ENCODE measurements around the gene OTULIN.

Gene OTULIN

DNA sequence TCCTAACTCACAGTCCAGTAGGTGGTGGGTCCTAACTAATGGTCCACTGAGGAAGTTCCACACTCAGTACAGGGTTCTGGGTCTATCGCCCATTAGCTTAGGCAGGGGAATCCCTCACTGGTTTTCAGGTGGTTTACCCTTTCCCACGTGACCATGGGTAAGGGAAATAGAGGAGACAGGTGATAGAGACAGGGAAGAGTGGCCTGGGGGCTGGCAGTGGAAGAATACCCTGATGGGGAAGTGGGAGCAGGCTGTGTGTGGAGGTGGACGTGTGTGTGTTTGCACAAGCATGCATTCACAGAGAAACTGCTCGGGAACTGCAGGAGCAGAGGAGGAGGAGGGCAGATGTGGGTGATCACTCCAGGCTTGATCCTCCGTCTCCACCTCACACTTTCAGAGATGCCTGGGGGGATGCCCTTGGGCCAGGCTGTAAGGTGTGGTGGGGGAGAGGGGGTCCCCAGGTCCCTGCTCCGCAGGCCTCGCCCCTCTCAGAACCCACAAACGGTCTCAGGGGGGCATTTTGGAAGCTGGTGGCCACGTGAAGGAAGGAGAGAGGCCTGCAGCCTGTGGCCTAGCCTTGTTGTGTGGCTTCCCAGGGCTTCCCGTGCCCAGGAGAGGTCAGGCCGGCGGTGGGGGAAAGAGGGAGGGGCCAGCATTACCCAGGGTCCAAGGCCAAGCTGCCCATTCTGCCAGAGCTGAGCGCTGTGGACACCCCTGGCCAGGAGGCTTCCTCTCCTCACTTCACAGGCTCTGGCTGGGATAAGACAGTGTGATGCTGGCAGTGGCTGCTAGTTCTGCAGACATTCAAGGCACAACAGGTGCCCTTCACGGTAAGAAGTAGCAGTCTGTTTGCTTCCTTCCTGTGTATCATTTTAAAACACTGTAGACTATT lies 80.0 kb downstream of the OTULIN start:
- DNase-seq = no peak

DNA sequence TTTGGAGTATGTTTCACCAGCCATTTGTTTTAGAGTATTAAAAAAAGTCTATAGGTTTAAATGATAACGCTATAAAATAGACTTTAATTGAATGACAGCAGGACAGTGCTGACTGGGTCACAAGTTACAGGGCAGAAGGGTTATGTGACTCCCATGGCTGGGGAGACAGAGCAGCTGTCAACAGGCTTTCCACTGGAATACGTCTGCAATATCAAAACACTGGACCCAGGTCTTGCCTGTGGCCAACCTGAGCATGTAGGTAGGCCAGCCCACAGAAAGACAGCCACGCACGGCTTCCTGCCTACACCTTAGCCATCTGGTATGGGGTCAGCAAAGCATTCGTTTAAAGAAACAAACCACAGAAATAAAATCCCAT lies 80.7 kb downstream of the OTULIN start:
- DNase-seq = no peak

DNA sequence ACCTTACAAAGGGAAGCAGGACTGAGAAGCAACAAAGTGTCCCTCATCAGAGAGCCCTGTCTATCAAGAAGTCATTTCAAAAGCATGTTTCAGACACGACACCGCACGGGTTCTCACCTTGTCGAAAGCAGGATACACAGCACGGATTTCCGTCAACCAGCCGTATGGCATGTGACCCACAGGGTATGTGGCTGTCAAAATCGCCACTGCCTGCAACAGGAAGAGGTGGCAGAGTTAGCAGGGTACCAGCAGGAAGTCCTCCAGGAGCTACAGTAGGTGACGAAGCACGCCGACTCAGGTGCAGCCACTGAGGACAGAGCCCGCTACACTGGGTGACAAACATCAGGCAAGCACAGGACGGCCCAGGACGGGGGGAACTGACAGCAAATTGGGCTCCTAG lies 81.2 kb downstream of the OTULIN start:
- DNase-seq = no peak

DNA sequence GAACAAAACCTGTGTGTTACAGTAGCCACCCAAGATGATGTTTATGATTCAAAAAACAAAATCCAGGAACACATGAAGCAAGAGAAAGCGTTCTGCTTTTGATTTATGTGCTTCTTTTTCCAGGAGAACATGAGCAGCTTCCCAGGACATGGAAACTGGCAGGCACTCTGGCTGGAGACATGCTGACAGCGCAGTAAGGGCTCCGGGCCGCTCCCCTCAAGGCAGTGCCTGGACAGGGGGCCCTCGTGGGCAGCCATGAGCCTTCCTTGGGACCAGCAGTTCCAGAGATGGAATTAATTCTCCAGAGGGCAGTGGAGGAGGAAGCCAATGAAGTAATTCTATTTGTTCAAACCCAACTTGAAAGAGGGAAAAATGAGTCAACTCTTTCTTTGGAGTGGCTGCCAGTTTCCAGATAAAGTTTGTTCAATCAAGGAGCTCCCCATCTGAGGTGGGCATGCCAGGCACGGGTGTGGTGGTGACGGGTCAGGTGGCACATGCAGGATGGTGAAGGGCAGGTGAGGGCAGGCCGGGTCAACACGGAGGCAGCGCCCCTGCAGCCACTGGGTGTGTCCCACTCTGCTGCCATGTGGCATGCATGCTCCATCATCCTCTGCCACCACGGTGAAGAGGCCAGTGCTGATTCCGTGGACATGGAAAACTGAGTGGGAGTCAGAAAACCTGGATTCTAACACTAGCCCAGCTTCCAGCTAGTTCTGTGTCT lies 83.8 kb downstream of the OTULIN start:
- DNase-seq = no peak

Measured in NCI-H446 treated with DMSO at 0.1 percent for 48 hours (cell line).